GM19468 (cell line): ENCODE measurements around the gene BARX1.
"Not testable (repeated sequence)": the region's sequence is repeated elsewhere in the genome, so short reads cannot be mapped to it uniquely, and the experiment has no call there.

Experiments used
- ATAC-seq: cut with Tn5 transposase; IDR thresholded peaks from one replicate; pipeline ENCODE4 v1.9.1; 2021; ENCODE audit warnings: mild to moderate bottlenecking, moderate library complexity, moderate number of reproducible peaks; ENCODE audit not compliant: unreplicated experiment; ENCODE audit errors: extremely low read depth

Gene BARX1

GRCh38 chr9:93952784-93953495 is 2.2 kb downstream of the BARX1 start:
- ATAC-seq, result no peak

GRCh38 chr9:93952119-93952783 is 2.9 kb downstream of the BARX1 start:
- ATAC-seq, result no peak

- ATAC-seq, result no peak
These were observed 3.5 kb downstream of the BARX1 start for GRCh38 chr9:93951655-93952118.

- no peak for ATAC-seq
These were observed 4.2 kb downstream of the BARX1 start for GRCh38 chr9:93950619-93951601.

- no peak for ATAC-seq
These were observed 5.3 kb downstream of the BARX1 start for GRCh38 chr9:93949694-93950449.

GRCh38 chr9:93949073-93949693 is 6.0 kb downstream of the BARX1 start:
- ATAC-seq, result no peak

GRCh38 chr9:93948441-93949072 is 6.6 kb downstream of the BARX1 start:
- no peak for ATAC-seq

GRCh38 chr9:93947409-93948070 is 7.6 kb downstream of the BARX1 start:
- no peak for ATAC-seq

GRCh38 chr9:93946338-93946712 is 8.8 kb downstream of the BARX1 start:
- ATAC-seq, result no peak

- no peak for ATAC-seq
These were observed 9.5 kb downstream of the BARX1 start for GRCh38 chr9:93945400-93946337.

GRCh38 chr9:93944011-93944410 is 11.1 kb downstream of the BARX1 start:
- no peak for ATAC-seq

GRCh38 chr9:93942161-93942560 is 13.0 kb downstream of the BARX1 start:
- no peak for ATAC-seq

- no peak for ATAC-seq
These were observed 13.7 kb downstream of the BARX1 start for GRCh38 chr9:93941493-93941892.

- ATAC-seq, result no peak
These were observed 14.2 kb downstream of the BARX1 start for GRCh38 chr9:93940951-93941350.

- ATAC-seq, result not testable (repeated sequence)
These were observed 15.6 kb downstream of the BARX1 start for GRCh38 chr9:93939589-93939988.

- no peak for ATAC-seq
These were observed 18.0 kb downstream of the BARX1 start for GRCh38 chr9:93937193-93937592.

GRCh38 chr9:93931905-93932304 is 23.2 kb downstream of the BARX1 start:
- ATAC-seq, result no peak
